HG03139 (cell line): ENCODE measurements around the gene STYXL1.
"Not testable (repeated sequence)": the region's sequence is repeated elsewhere in the genome, so short reads cannot be mapped to it uniquely, and the experiment has no call there.

Experiments used
- ATAC-seq: cut with Tn5 transposase; IDR thresholded peaks from one replicate; pipeline ENCODE4 v1.9.1; 2021; ENCODE audit not compliant: unreplicated experiment

Gene STYXL1

GRCh38 chr7:76066716-76067503 lies 19.1 kb upstream of the STYXL1 start:
- ATAC-seq = no peak

GRCh38 chr7:76065016-76065612 lies 17.3 kb upstream of the STYXL1 start:
- ATAC-seq = no peak

DNA sequence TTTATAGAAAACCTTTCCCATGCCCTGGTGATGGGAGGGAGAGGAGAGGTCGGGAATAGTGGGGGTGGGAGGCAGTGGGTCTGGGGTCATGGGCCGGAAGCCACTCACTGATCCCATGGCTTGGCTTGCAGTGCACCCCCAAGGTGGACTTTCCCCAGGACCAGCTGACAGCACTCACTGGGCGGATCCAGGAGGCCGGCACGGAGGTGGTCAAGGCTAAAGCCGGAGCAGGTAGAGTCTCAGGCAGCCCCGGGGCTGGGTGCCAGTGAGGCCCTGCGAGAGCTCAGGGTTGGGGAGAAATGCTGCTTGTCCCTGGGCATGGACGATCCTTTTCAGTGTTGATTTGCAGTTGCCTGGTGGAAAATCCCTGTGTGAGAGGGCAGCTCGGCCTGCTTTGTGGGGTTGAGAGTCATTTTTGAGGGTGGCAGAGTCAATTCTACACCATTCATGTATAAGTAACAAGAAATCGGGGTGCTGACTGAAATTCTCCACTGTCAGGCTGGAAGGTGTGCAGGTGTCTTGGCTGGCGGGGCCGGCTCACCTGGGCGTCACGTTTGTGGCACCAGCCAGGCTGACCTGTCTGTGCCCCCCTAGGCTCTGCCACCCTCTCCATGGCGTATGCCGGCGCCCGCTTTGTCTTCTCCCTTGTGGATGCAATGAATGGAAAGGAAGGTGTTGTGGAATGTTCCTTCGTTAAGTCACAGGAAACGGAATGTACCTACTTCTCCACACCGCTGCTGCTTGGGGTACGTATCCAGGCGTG lies 16.6 kb upstream of the STYXL1 start:
- ATAC-seq = no peak

DNA sequence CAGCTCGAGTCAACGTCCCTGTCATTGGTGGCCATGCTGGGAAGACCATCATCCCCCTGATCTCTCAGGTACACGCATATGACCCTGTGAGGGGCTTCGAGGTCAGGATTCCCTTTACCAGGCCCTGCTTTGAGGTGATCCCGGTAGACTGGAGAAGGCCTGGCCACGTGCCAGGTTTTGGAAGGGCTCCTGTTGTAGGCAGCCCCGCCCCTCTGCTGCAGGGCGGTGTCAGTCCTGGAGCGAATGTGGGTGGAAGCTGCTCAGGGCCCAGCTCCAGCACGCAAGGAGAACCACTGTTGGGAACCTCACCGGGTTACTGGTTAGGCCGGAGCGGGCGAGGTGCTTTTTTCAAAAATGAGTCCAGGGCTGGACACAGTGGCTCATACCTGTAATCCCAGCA lies 15.7 kb upstream of the STYXL1 start:
- ATAC-seq = no peak

DNA sequence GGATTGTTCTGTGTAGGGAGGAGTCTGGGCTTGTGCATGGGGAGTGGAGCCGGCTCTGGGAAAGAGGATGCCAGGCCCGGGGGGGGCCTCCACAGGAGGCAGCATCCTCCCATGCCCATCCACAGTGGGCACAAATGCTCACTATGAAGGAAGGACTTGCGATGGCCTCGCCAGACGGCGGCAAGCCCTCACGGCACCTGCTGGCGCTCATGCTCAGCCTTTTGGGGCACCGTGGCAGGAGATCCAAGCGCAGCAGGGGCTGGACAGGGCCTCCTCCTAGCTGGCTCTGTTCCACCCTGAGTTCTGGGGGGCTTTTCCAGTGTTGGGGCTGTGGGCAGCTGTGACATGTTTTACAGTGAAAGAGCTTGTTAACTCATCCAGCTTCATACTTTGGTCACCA lies 15.3 kb upstream of the STYXL1 start:
- no peak for ATAC-seq

DNA sequence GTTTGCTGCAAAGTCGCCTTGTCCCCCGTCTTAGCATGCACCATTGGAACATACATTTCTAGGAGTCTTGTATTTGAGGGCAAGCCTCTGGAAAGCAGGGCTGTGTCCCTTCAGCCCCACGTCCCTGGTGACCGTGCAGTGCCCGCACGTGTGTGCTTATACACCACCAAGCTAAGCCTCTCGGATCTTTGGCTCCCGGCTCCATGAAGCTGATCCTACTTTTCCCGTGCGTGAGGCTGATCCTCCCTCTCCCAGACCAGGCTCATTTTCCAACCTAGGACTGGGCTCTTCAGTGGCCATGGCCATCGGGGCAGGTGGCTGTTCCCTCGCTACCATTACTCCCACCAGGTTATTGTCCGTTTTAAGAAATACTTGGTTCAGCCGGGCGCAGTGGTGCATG lies 14.5 kb upstream of the STYXL1 start:
- no peak for ATAC-seq

DNA sequence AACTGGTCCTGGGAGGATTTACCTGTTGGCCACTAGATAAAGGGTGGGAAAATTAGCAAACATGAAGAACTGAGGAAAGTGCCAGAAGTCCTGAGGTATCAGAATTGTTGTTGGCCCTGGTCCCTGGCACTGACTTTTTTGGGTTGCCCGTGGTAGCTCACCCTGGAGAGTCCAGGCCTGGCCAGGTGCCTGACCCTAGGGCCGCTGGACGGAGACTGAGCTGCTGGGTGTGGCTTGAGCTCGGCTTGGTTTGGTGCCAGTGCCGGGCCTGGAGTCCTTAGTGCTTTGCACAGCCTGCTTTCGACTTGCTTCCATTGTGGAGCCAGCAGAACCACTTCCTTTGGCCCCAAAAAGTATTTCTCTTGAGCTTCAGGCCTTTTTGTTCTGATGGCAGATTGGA lies 13.0 kb upstream of the STYXL1 start:
- no peak for ATAC-seq

DNA sequence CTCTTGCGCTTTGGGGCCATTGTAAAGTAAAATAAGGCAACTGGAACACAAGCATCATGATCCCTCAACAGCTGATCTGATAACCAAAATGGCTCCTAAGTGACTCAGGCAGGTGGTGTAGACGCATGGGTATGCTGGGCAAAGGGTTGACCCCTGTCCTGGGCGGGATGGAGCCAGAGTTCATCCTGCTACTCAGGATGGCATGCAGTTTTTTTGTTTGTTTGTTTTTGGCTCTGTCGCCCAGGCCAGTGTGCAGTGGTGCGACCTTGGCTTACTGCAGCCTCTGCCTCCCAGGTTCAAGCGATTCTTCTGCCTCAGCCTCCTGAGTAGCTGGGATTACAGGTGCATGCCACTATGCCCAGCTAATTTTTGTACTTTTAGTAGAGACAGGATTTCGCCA lies 10.9 kb upstream of the STYXL1 start:
- not testable (repeated sequence) for ATAC-seq

- no peak for ATAC-seq
Measured at GRCh38 chr7:76057813-76058145, 10.0 kb upstream of the STYXL1 start.

DNA sequence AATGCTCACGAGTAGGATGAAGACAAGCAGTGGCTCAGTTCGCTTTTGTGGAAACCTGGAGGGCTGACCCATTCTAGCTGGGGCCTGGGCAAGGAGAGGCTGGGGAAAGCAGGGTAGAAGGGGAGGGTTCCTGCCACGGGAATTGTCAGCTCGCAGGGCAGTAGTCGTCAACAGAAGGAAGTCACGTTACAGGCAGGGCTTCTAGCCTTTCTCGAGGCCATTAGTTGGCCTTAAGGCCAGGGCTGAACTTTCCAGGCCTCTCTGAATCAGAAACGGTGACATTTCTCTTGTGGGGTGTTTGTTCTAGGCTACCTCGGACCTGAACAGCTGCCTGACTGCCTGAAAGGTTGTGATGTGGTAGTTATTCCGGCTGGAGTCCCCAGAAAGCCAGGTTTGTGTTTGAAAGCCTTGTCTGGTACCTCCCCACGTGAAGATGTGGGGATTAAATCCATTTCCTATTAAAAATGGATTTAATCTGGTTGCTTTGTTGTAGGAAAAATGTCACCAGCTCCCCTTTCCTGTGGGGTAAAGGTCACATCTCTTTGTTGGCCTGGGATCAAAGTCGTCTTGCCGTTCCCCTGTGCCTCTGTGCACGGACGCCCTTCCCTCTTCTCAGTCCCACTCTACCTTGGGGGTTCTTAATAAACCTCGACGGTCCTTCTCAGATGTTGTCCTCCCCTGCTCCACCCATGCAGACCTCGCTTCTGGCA lies 9.5 kb upstream of the STYXL1 start:
- ATAC-seq = no peak

- no peak for ATAC-seq
Measured at GRCh38 chr7:76056241-76056640, 8.4 kb upstream of the STYXL1 start.

DNA sequence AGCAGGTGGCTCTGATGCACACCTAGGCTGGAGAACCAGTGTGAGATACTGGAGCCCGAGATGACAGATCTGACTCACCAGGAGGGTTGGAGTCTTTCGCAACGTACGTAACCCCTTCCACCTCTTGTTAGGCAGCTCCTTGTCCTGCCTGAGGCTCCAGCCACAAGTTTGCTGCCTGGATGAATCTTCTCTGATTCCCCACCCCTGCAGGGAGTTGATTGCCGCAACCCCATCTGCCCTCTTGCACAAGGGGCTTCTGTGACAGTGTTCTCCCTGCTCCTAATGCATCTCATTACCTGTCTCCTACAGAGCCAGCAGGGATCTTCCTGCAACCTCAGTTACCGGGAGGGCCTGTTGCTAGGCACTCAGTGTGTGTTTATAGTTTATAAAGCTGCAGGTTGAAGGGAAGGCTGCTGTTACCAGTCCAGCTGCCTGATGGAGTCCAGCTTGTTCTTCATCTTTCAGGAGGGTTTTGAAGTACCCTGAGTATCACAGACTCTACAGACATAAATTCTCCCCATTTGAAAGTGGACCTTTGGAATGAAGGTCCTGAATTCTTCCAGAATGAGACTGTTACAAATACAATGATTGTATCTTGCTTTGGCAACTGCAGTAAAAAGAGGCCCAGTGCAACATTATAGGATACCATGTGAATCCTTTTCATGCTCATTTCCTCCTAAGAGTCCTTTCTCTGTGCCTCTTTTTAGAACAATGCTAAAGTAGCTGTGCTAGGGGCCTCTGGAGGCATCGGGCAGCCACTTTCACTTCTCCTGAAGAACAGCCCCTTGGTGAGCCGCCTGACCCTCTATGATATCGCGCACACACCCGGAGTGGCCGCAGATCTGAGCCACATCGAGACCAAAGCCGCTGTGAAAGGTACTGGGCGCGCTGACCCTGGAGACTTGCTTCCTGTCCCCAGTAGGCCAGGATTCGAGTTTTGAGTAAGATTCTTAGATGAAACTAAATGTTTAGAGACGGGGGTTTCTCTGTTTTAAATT lies 6.6 kb upstream of the STYXL1 start:
- ATAC-seq = no peak

DNA sequence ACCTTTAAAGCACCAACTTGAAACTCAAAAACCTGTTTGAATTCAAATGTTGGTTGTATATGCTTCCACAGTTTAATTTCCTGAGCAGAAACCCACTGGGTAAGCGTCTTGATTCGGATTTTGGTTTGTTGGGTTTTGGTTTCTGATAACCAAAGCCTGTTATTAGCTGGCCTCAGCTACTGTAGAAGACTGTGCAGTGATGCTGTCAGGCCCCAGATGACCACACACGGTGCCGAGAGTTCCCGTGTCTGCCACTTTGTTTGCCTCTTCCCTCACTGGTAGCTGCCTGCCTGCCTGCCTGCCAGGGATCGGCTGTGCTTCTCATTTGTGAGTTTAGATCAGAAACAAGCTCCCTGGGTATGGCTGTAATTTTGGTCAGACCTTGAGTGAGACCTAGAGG lies 5.7 kb upstream of the STYXL1 start:
- no peak for ATAC-seq

DNA sequence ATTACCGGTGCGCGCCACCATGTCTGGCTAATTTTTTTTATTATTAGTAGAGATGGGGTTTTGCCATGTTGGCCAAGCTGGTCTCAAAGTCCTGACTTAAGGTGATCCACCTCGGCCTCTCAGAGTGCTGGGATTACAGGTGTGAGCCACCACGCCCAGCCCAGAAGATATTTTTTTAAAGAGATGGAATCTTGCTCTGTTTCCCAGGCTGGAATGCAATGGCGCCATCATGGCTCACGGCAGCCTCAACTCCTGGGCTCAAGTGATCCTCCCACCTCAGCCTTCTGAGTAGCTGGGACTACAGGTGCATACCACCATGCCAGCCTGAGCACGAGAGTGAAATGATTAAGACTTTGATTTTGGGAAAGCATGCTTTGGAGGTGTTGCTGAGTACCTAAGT lies 4.9 kb upstream of the STYXL1 start:
- ATAC-seq = not testable (repeated sequence)

- no peak for ATAC-seq
Measured at GRCh38 chr7:76051840-76052239, 4.0 kb upstream of the STYXL1 start.

DNA sequence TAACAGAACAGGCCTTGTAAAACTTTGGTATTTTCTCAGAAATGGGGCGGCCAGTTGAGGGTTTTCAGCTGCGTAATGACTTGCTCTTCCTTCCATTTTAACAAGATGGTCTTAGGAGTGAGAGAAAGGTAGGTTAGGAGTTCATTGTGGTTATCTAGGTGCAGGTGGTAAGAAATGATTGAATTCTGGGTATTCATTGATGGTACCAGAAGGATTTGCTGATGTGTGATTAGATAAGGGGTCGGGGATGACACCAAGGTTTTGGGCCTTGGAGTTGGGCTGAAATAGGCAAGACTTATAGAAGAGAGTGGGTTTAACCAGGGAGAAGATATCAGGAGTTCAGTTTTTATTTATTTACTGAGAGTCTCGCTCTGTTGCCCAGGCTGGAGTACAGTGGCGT lies 2.7 kb upstream of the STYXL1 start:
- no peak for ATAC-seq

DNA sequence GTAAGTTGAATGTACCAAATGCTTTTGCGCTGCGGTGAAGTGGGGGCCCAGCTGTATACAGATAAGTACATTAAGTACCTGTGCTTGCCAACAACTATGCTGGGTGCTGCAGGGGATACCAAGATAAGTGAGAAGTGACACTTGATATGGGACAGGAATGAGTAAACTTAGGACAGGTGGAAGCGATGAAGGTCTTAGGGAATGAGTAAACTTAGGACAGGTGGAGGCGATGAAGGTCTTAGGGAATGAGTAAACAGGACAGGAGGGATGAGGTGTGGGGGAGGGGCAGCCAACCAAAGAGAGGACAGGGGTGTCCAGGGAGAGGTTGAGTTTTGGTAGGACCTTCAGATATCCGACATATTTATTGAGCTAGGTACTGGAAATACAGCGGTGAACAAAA lies 1.5 kb upstream of the STYXL1 start:
- ATAC-seq = no peak

DNA sequence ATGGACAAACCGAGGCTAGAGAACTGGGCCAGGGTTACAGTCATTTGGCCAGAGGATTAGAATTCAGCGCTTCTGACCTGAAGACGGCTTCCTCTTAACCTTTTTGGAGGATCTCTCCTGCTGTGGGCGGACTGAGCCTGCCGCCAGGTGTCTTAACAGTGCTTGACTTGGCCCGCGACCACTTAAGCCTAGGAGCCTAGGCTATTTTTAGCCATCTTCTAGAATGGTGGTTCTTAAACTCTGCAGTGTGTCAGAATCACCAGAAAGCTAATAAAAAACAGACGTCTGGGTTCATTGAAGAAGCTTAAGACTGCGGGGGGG lies 828 bp upstream of the STYXL1 start:
- no peak for ATAC-seq

GRCh38 chr7:76047305-76047810 lies 442 bp downstream of the STYXL1 start:
- no peak for ATAC-seq

DNA sequence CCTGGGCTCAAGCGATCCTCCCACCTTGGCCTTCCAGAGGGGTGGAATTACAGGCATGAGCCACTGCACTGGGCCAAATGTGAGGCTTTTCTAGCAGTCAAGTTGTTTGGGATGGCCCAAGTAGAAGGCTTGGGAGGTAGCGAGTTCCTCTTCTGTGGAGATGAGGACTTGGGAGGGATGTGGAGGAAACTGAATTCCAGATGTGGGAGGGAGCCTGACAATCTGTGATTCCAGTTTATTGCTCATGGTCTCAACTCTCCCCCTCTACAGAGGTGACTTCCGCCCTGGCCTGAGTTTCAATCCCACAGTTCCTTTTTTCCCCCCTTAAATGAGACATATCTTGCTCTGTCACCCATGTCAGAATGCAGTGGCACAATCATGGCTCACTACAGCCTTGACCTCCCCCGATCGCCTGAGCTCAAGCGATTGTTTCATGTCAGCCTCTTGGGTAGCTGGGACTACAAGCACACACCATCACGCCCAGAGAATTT lies 3.4 kb downstream of the STYXL1 start:
- no peak for ATAC-seq
